ENCODE results near the gene KCTD20. TPM values are rescaled to one million over a fixed set of nuclear protein-coding genes. Genes with fewer than 3 reads are reported as not detected.

Gene KCTD20
- total RNA-seq, 4 donors from 2014 or later = 60.2 to 92.9 (median 67.6) TPM

GRCh38 chr6:36487698-36488097 is 44.9 kb downstream of the KCTD20 start:
- 30 to 63% methylated on average over 1 of the region's 1 CpG for WGBS, 2 donors (ENCODE audit: low coverage in 1 of 2)
- ATAC-seq = no peak
- no peaks in the 10 kb centered on the region for H3K9me3 ChIP-seq
- no peak overlapping the region for H3K4me3 ChIP-seq
- H3K4me1 ChIP-seq = peaks cover 0 to 21% (median 11%) of the 10 kb centered on the region in 3 donors
- TF ChIP-seq CTCF (IDR thresholded peaks at IDR 0.05) = no peak
- TF ChIP-seq EP300 (IDR thresholded peaks at IDR 0.05) = no peak
- H3K27ac ChIP-seq = no peak overlapping the region
- peaks cover 0 to 85% of the 10 kb centered on the region in 2 donors for H3K36me3 ChIP-seq
- no peaks in the 10 kb centered on the region for H3K27me3 ChIP-seq

GRCh38 chr6:36488221-36488620 is 45.4 kb downstream of the KCTD20 start:
- Histone ChIP-seq H3K27ac (no peak overlapping the region), H3K9me3 (no peaks in the 10 kb centered on the region), H3K27me3 (no peaks in the 10 kb centered on the region), H3K36me3 (peaks cover 0 to 82% of the 10 kb centered on the region in 2 donors), H3K4me3 (no peak overlapping the region), H3K4me1 (peaks cover 0 to 21% (median 11%) of the 10 kb centered on the region in 3 donors)
- ATAC-seq = no peak
- no peak for TF ChIP-seq POLR2A (IDR thresholded peaks at IDR 0.05)
- no peak for TF ChIP-seq POLR2AphosphoS5 (IDR thresholded peaks at IDR 0.05)
- TF ChIP-seq EP300 (IDR thresholded peaks at IDR 0.05) = no peak
- TF ChIP-seq CTCF (IDR thresholded peaks at IDR 0.05) = no peak

GRCh38 chr6:36489426-36489825 is 46.6 kb downstream of the KCTD20 start:
- Histone ChIP-seq H3K9me3 (no peaks in the 10 kb centered on the region), H3K36me3 (peaks cover 0 to 75% of the 10 kb centered on the region in 2 donors), H3K27ac (no peak overlapping the region), H3K27me3 (no peaks in the 10 kb centered on the region), H3K4me3 (no peak overlapping the region), H3K4me1 (peaks cover 0 to 21% (median 11%) of the 10 kb centered on the region in 3 donors)
- ATAC-seq = no peak
- WGBS, 2 donors (ENCODE audit: low coverage in 1 of 2) = 51 to 64% methylated on average over 3 to 4 of the region's 4 CpGs
- no peak for TF ChIP-seq EP300 (IDR thresholded peaks at IDR 0.05)

DNA sequence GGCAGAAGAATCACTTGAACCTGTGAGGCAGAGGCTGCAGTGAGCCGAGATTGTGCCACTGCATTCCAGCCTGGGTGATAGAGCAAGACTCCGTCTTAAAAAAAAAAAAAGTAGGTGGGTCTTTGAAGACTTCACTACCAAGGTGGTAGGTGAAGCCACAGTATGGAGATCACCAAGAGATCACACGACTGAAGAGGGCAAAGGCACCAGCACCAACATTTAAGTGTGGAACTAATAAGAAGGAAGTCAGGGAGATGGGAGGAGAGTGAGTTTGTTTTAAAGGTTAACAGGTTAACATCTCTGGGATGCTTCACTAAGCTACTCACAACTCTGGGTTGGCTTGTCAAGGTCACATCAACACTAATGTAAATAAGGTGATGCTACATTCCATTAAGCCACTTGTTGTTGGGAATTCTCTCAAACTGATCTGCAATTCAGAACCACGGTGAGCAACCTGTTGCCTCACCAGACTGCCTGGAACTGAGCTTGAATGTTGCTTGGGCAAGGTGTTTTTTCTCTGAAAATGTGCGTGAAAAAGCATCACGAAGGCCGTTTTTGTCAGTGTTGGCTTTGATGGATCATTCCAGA is 48.7 kb downstream of the KCTD20 start:
- 89 to 90% methylated on average over 5 to 7 of the region's 7 CpGs for WGBS, 2 donors (ENCODE audit: low coverage in 1 of 2)
- no peak overlapping the region for H3K4me3 ChIP-seq
- no peak for ATAC-seq
- H3K4me1 ChIP-seq = peaks cover 0 to 21% (median 11%) of the 10 kb centered on the region in 3 donors
- H3K27ac ChIP-seq = no peak overlapping the region
- no peaks in the 10 kb centered on the region for H3K27me3 ChIP-seq
- TF ChIP-seq EP300 (IDR thresholded peaks at IDR 0.05) = no peak
- TF ChIP-seq CTCF (IDR thresholded peaks at IDR 0.05) = no peak
- TF ChIP-seq POLR2AphosphoS5 (IDR thresholded peaks at IDR 0.05) = no peak
- no peak for TF ChIP-seq POLR2A (IDR thresholded peaks at IDR 0.05)
- peaks cover 0 to 75% of the 10 kb centered on the region in 2 donors for H3K36me3 ChIP-seq
- H3K9me3 ChIP-seq = no peaks in the 10 kb centered on the region

- WGBS, 2 donors (ENCODE audit: low coverage in 1 of 2) = 79% methylated on average over 4 of the region's 4 CpGs; no CpG with 5 or more reads in 1 of the 2 donors
- TF ChIP-seq EP300 (IDR thresholded peaks at IDR 0.05) = no peak
- TF ChIP-seq CTCF (IDR thresholded peaks at IDR 0.05) = no peak
- TF ChIP-seq POLR2AphosphoS5 (IDR thresholded peaks at IDR 0.05) = no peak
- Histone ChIP-seq H3K27ac (no peak overlapping the region), H3K4me3 (no peak overlapping the region), H3K9me3 (no peaks in the 10 kb centered on the region), H3K4me1 (peaks cover 0 to 21% (median 11%) of the 10 kb centered on the region in 3 donors), H3K36me3 (peaks cover 0 to 75% of the 10 kb centered on the region in 2 donors), H3K27me3 (no peaks in the 10 kb centered on the region)
- ATAC-seq = no peak
Measured at GRCh38 chr6:36492092-36492491, 49.3 kb downstream of the KCTD20 start.

Data from gastroesophageal sphincter (tissue), 4 donors.